Aorta (tissue), 5 donors: ENCODE results near the gene ZSCAN12. TPM values are rescaled to one million over a fixed set of nuclear protein-coding genes. Genes with fewer than 3 reads are reported as not detected.
"Not testable (repeated sequence)": the region's sequence is repeated elsewhere in the genome, so short reads cannot be mapped to it uniquely, and the experiment has no call there.

Source experiments
- ATAC-seq: fragments of 200-7000 bp; cut with Tn5 transposase; one replicate; pipeline ENCODE4 v1.9.1; 2022; ENCODE audit warnings: moderate library complexity; ENCODE audit not compliant: low FRiP score
- DNase-seq, 2 donors: peaks; one replicate each; pipeline ENCODE4 v3.0.0-alpha.2; 2020
- H3K27ac ChIP-seq, 2 donors: one replicate each; pipeline ENCODE4 v1.5.1; 2013; ENCODE audit warnings: low read length in 2 of 2, mild to moderate bottlenecking in 2 of 2, moderate library complexity in 2 of 2, control low read depth in 1 of 2, inconsistent platforms in 1 of 2, low read depth in 1 of 2
- H3K27me3 ChIP-seq, 2 donors: one replicate each; pipeline ENCODE4 v1.6.1; 2013; ENCODE audit warnings: control low read depth in 1 of 2, low read length in 1 of 2, mild to moderate bottlenecking in 1 of 2, moderate library complexity in 1 of 2; ENCODE audit not compliant: insufficient read depth in 2 of 2, control insufficient read depth in 1 of 2
- H3K36me3 ChIP-seq, 2 donors: one replicate each; pipeline ENCODE4 v1.6.1; 2013; ENCODE audit warnings: control low read depth in 1 of 2, low read length in 1 of 2, mild to moderate bottlenecking in 1 of 2; ENCODE audit not compliant: insufficient read depth in 2 of 2, control insufficient read depth in 1 of 2
- H3K4me1 ChIP-seq, 2 donors: one replicate each; pipeline ENCODE4 v1.6.1; 2013; ENCODE audit warnings: low read length in 2 of 2, control low read depth in 1 of 2, mild to moderate bottlenecking in 1 of 2, moderate library complexity in 1 of 2; ENCODE audit not compliant: insufficient read depth in 2 of 2, control insufficient read depth in 1 of 2
- H3K4me3 ChIP-seq, 2 donors: one replicate each; pipeline ENCODE4 v1.5.1; 2013; ENCODE audit warnings: low read length in 2 of 2, control low read depth in 1 of 2, mild to moderate bottlenecking in 1 of 2
- H3K9me3 ChIP-seq: one replicate; pipeline ENCODE4 v1.6.1; 2013; ENCODE audit warnings: mild to moderate bottlenecking, low read length; ENCODE audit not compliant: control insufficient read depth
- WGBS, 2 donors: extraction: QIAGEN DNeasy Blood & Tissue Kit; methylation state at CpG; one replicate each; pipeline ENCODE4 v1.1.7; 2013; 5-methylcytosine and 5-hydroxymethylcytosine counted together
- intact Hi-C, 2 donors: fragments of 100-400 bp; cut with DNase I; formaldehyde crosslinking; loops; one replicate each; pipeline versions ENCODE4 v1.14.2 to v1.15.0; 2022
- polyA plus RNA-seq, 2 donors: library from polyadenylated mRNA; stranded (reverse); fragments of 200-250 nt; gene quantifications; one replicate each; pipeline ENCODE4 v1.2.3, GENCODE V29; 2013
- total RNA-seq, 2 donors: library from RNA; stranded (reverse); fragmentation: NEBNext Ultra II Directional; extraction: Animal tissue kit (Norgen Biotek cat#: 25700); gene quantifications; one replicate each; pipeline ENCODE4 v1.2.1, GENCODE V29; 2021
- donor health status: healthy with polysubstance abuse.
- donor health status: Bipolar disorder and iron deficiency.
- donor health status: DM: no; HTN: no; CAD: no.
- donor health status: DM: no; HTN: no; CAD: no.
- donor health status: DM: yes; HTN: yes; CAD: no.

ZSCAN12 gene
- total and polyA plus RNA-seq, 4 donors: 2.3 to 7.0 (median 4.1) TPM

GRCh38 chr6:28403923-28404322 is 4.4 kb upstream of the ZSCAN12 start:
- 70 to 77% methylated on average over 5 of the region's 5 CpGs for WGBS, 2 donors
- H3K27ac ChIP-seq, DNase-seq, H3K36me3 ChIP-seq, H3K4me1 ChIP-seq, H3K27me3 ChIP-seq, intact Hi-C loops, H3K4me3 ChIP-seq, ATAC-seq, H3K9me3 ChIP-seq: not testable (repeated sequence)

GRCh38 chr6:28402197-28402596 is 2.6 kb upstream of the ZSCAN12 start:
- intact Hi-C loops: no loop called here
- no peaks in the 10 kb centered on the region for H3K27me3 ChIP-seq
- ATAC-seq (no peak), DNase-seq (no peak)
- no peaks in the 10 kb centered on the region for H3K9me3 ChIP-seq
- no peaks in the 10 kb centered on the region for H3K4me1 ChIP-seq
- WGBS, 2 donors: 64 to 66% methylated on average over 2 of the region's 2 CpGs
- H3K27ac ChIP-seq: no peak overlapping the region
- H3K36me3 ChIP-seq: no peaks in the 10 kb centered on the region
- no peak overlapping the region for H3K4me3 ChIP-seq

- intact Hi-C loops: no loop called here
- no peaks in the 10 kb centered on the region for H3K27me3 ChIP-seq
- no peaks in the 10 kb centered on the region for H3K36me3 ChIP-seq
- no peak for ATAC-seq
- peaks cover 0 to 3% of the 10 kb centered on the region in 2 donors for H3K4me1 ChIP-seq
- no peak overlapping the region for H3K4me3 ChIP-seq
- no peak overlapping the region for H3K27ac ChIP-seq
- no peaks in the 10 kb centered on the region for H3K9me3 ChIP-seq
- 46 to 59% methylated on average over 1 of the region's 1 CpG for WGBS, 2 donors
- DNase-seq: no peak
These were observed 1.6 kb upstream of the ZSCAN12 start for GRCh38 chr6:28401172-28401571.

GRCh38 chr6:28400122-28400451 is 540 bp upstream of the ZSCAN12 start:
- WGBS, 2 donors: 28 to 29% methylated on average over 8 of the region's 8 CpGs
- intact Hi-C loops: no loop called here
- peak overlapping the region; percentile 59 to 91 for H3K4me3 ChIP-seq
- H3K27ac ChIP-seq: no peak overlapping the region
- ATAC-seq: no peak
- no peaks in the 10 kb centered on the region for H3K9me3 ChIP-seq
- H3K4me1 ChIP-seq: peaks cover 0 to 3% of the 10 kb centered on the region in 2 donors
- DNase-seq: no peak
- H3K27me3 ChIP-seq: no peaks in the 10 kb centered on the region
- no peaks in the 10 kb centered on the region for H3K36me3 ChIP-seq

- 94% methylated on average over 4 of the region's 4 CpGs for WGBS, 2 donors
- Histone ChIP-seq H3K4me1 (peaks cover 0 to 3% of the 10 kb centered on the region in 2 donors), H3K36me3 (peaks cover 5 to 9% of the 10 kb centered on the region in 2 donors), H3K27ac (no peak overlapping the region), H3K9me3 (no peaks in the 10 kb centered on the region), H3K4me3 (no peak overlapping the region), H3K27me3 (no peaks in the 10 kb centered on the region)
- DNase-seq (no peak), ATAC-seq (no peak)
- intact Hi-C loops: no loop called here
These were observed 3.6 kb downstream of the ZSCAN12 start for GRCh38 chr6:28395918-28396317.

- no peak overlapping the region for H3K27ac ChIP-seq
- H3K36me3 ChIP-seq: peaks cover 13 to 17% of the 10 kb centered on the region in 2 donors
- H3K27me3 ChIP-seq: no peaks in the 10 kb centered on the region
- ATAC-seq: no peak
- no peaks in the 10 kb centered on the region for H3K9me3 ChIP-seq
- peaks cover 0 to 3% of the 10 kb centered on the region in 2 donors for H3K4me1 ChIP-seq
- intact Hi-C loops: no loop called here
- WGBS, 2 donors: 63 to 65% methylated on average over 5 of the region's 5 CpGs
- H3K4me3 ChIP-seq: no peak overlapping the region
- DNase-seq: no peak
These were observed 5.5 kb downstream of the ZSCAN12 start for GRCh38 chr6:28393912-28394662.

GRCh38 chr6:28390688-28391087 is 8.9 kb downstream of the ZSCAN12 start:
- H3K27me3 ChIP-seq: no peaks in the 10 kb centered on the region
- H3K4me1 ChIP-seq: no peaks in the 10 kb centered on the region
- H3K36me3 ChIP-seq: peaks cover 13 to 17% of the 10 kb centered on the region in 2 donors
- no peak overlapping the region for H3K4me3 ChIP-seq
- no peak for ATAC-seq
- DNase-seq: no peak
- H3K9me3 ChIP-seq: no peaks in the 10 kb centered on the region
- intact Hi-C loops: no loop called here
- WGBS, 2 donors: 95 to 96% methylated on average over 8 of the region's 8 CpGs
- no peak overlapping the region for H3K27ac ChIP-seq

GRCh38 chr6:28384143-28384533 is 15.4 kb downstream of the ZSCAN12 start:
- peaks cover 0 to 7% of the 10 kb centered on the region in 2 donors for H3K36me3 ChIP-seq
- intact Hi-C loops: no loop called here

More at GRCh38 chr6:28384143-28384533, 15.4 kb downstream of the ZSCAN12 start:
- WGBS, 2 donors: 68 to 69% methylated on average over 2 of the region's 2 CpGs
- Histone ChIP-seq H3K27me3 (no peaks in the 10 kb centered on the region), H3K4me1 (no peaks in the 10 kb centered on the region), H3K4me3 (no peak overlapping the region), H3K27ac (no peak overlapping the region), H3K9me3 (no peaks in the 10 kb centered on the region)
- ATAC-seq: no peak
- no peak for DNase-seq
